ENCODE measurements around the gene PPP1R3E. TPM values are rescaled to one million over a fixed set of nuclear protein-coding genes. Genes with fewer than 3 reads are reported as not detected.

The PPP1R3E gene
- total and polyA plus RNA-seq, 2 of the 13 experiments (the other 11 are each of a cell fraction or from before 2014, with no cell fraction given): 16.5 to 26.5 TPM

DNA sequence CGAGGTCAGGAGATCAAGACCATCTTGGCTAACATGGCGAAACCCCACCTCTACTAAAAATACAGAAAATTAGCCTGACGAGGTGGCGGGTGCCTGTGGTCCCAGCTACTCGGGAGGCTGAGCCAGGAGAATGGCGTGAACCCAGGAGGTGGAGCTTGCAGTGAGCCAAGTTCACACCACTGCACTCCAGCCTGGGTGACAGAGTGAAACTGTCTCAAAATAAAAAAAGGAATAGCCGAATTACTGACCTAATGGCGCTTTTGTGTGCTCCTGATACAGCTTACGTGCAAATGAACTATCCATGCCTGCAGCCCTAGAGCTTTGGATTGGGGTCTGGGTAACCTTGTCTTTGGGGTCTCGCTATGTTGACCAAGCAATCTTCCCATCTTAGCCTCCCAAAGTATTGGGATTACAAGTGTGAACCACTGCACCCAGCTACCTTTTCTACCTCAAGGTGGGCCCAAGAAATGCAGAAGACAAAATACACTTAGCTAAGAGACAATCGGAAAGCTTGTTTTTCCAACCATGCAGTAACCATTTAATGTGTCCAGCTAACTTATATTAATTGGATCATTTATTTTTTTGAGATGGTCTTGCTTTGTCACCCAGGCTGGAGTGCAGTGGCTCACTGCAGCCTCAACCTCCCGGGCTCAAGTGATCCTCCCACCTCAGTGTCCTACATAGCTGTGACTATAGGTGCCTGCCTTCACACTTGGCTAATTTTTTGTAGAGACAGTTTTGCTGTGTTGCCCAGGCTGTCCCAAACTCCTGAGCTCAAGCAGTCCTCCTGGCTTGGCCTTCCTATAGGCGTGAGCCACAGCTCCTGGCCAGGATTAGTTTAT, 24.1 kb upstream of the PPP1R3E start (continued):
- TF ChIP-seq, protein P1, sequence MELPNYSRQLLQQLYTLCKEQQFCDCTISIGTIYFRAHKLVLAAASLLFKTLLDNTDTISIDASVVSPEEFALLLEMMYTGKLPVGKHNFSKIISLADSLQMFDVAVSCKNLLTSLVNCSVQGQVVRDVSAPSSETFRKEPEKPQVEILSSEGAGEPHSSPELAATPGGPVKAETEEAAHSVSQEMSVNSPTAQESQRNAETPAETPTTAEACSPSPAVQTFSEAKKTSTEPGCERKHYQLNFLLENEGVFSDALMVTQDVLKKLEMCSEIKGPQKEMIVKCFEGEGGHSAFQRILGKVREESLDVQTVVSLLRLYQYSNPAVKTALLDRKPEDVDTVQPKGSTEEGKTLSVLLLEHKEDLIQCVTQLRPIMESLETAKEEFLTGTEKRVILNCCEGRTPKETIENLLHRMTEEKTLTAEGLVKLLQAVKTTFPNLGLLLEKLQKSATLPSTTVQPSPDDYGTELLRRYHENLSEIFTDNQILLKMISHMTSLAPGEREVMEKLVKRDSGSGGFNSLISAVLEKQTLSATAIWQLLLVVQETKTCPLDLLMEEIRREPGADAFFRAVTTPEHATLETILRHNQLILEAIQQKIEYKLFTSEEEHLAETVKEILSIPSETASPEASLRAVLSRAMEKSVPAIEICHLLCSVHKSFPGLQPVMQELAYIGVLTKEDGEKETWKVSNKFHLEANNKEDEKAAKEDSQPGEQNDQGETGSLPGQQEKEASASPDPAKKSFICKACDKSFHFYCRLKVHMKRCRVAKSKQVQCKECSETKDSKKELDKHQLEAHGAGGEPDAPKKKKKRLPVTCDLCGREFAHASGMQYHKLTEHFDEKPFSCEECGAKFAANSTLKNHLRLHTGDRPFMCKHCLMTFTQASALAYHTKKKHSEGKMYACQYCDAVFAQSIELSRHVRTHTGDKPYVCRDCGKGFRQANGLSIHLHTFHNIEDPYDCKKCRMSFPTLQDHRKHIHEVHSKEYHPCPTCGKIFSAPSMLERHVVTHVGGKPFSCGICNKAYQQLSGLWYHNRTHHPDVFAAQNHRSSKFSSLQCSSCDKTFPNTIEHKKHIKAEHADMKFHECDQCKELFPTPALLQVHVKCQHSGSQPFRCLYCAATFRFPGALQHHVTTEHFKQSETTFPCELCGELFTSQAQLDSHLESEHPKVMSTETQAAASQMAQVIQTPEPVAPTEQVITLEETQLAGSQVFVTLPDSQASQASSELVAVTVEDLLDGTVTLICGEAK (IDR thresholded peaks at IDR 0.05): no peak
- TF ChIP-seq, protein P1 (CRISPR knock-in tag; IDR thresholded peaks at IDR 0.05): no peak
- TF ChIP-seq SIX1 (CRISPR knock-in tag; IDR thresholded peaks at IDR 0.05; ENCODE audit: borderline replicate concordance) (0 out of 2 replicates have a peak, but pooled peaks have one; percentile 10), MTF1 (CRISPR knock-in tag; IDR thresholded peaks at IDR 0.05) (no peak), ZNF570 (CRISPR knock-in tag; IDR thresholded peaks at IDR 0.05; ENCODE audit: borderline replicate concordance) (no peak), ZNF550 (CRISPR knock-in tag; IDR thresholded peaks at IDR 0.05; ENCODE audit: borderline replicate concordance) (no peak), ZNF652 (CRISPR knock-in tag; IDR thresholded peaks at IDR 0.05; ENCODE audit: borderline replicate concordance, low read depth) (no peak), ARNTL (CRISPR knock-in tag; IDR thresholded peaks at IDR 0.05) (no peak), NFKBIZ (CRISPR knock-in tag; IDR thresholded peaks at IDR 0.05) (no peak), ZNF547 (CRISPR knock-in tag; IDR thresholded peaks at IDR 0.05) (peak; percentile 63; the same call in 1 of the 2 replicates), TAF1 (CRISPR knock-in tag; IDR thresholded peaks at IDR 0.05) (no peak), ZNF337 (CRISPR knock-in tag; IDR thresholded peaks at IDR 0.05; ENCODE audit: borderline replicate concordance, low read depth) (no peak), ZMYM2 (CRISPR knock-in tag; IDR thresholded peaks at IDR 0.05) (no peak), KLF11 (CRISPR knock-in tag; IDR thresholded peaks at IDR 0.05) (no peak)
- TF ChIP-seq, protein P2, sequence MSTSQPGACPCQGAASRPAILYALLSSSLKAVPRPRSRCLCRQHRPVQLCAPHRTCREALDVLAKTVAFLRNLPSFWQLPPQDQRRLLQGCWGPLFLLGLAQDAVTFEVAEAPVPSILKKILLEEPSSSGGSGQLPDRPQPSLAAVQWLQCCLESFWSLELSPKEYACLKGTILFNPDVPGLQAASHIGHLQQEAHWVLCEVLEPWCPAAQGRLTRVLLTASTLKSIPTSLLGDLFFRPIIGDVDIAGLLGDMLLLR (CRISPR knock-in tag; IDR thresholded peaks at IDR 0.05): no peak
